Liver (tissue), 3 donors: Measurements from ENCODE around the gene CNNM1.

Experiments used
- CTCF ChIP-seq: fragments of 150-350 bp; IDR thresholded peaks from 2 replicates; pipeline ENCODE4 v1.5.1; 2017; ENCODE audit warnings: improper control_type of control experiment, low read depth, low read length; ENCODE audit not compliant: missing input control
- EGR1 ChIP-seq, 2 donors: IDR thresholded peaks; 2 replicates each; pipeline ENCODE4 v1.6.1; 2016 to 2018; ENCODE audit warnings: antibody characterized with exemption in 2 of 2, low read depth in 2 of 2
- FOXA1 ChIP-seq: IDR thresholded peaks from 2 replicates; pipeline ENCODE4 v1.6.1; 2016; ENCODE audit warnings: antibody characterized with exemption
- FOXA2 ChIP-seq: IDR thresholded peaks from 2 replicates; pipeline ENCODE4 v1.6.1; 2016; ENCODE audit warnings: antibody characterized with exemption
- GABPA ChIP-seq, 2 donors: IDR thresholded peaks in 1 of 2; conservative IDR thresholded peaks in 1 of 2; 2 replicates each; pipeline ENCODE4 v1.6.1; 2016; ENCODE audit warnings: antibody characterized with exemption in 2 of 2, mild to moderate bottlenecking in 1 of 2, moderate library complexity in 1 of 2
- JUND ChIP-seq, 2 donors: IDR thresholded peaks; 2 replicates each; pipeline ENCODE4 v1.6.1; 2016; ENCODE audit warnings: antibody characterized with exemption in 2 of 2
- RAD21 ChIP-seq, 2 donors: IDR thresholded peaks; 2 replicates each; pipeline ENCODE4 v1.6.1; 2016; ENCODE audit warnings: antibody characterized with exemption in 2 of 2, mild to moderate bottlenecking in 2 of 2
- REST ChIP-seq: IDR thresholded peaks from 2 replicates; pipeline ENCODE4 v1.6.1; 2016; ENCODE audit warnings: antibody characterized with exemption, mild to moderate bottlenecking
- SP1 ChIP-seq: IDR thresholded peaks from 2 replicates; pipeline ENCODE4 v1.6.1; 2018; ENCODE audit warnings: antibody characterized with exemption, mild to moderate bottlenecking
- TAF1 ChIP-seq: conservative IDR thresholded peaks from 2 replicates; pipeline ENCODE4 v1.6.1; 2016; ENCODE audit warnings: antibody characterized with exemption, mild to moderate bottlenecking
- YY1 ChIP-seq: IDR thresholded peaks from 2 replicates; pipeline ENCODE4 v1.6.1; 2016; ENCODE audit warnings: antibody characterized with exemption, mild to moderate bottlenecking
- ZBTB33 ChIP-seq: IDR thresholded peaks from 2 replicates; pipeline ENCODE4 v1.6.1; 2016; ENCODE audit warnings: antibody characterized with exemption
- TF ChIP-seq, protein P1 (sequence below): IDR thresholded peaks from 2 replicates; pipeline ENCODE4 v1.6.1; 2016; ENCODE audit warnings: antibody characterized with exemption
- TF ChIP-seq, protein P2 (sequence below): IDR thresholded peaks from 2 replicates; pipeline ENCODE4 v1.6.1; 2016; ENCODE audit warnings: antibody characterized with exemption
- donor health status: healthy.
- donor health status: healthy.

GRCh38 chr10:99387071-99387470, 57.9 kb downstream of the CNNM1 start:
- TF ChIP-seq CTCF (no peak), TAF1 (no peak), SP1 (no peak), FOXA1 (no peak), JUND (IDR thresholded peaks at IDR 0.05) (no peak), FOXA2 (no peak), GABPA (IDR thresholded peaks at IDR 0.05 in 1 of 2, conservative IDR thresholded peaks at IDR 0.05 in 1 of 2) (no peak), ZBTB33 (no peak), RAD21 (IDR thresholded peaks at IDR 0.05) (no peak), YY1 (no peak), EGR1 (IDR thresholded peaks at IDR 0.05; ENCODE audit: low read depth in 2 of 2) (no peak), REST (no peak)
- TF ChIP-seq, protein P1, sequence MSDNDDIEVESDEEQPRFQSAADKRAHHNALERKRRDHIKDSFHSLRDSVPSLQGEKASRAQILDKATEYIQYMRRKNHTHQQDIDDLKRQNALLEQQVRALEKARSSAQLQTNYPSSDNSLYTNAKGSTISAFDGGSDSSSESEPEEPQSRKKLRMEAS, result no peak
- TF ChIP-seq, protein P2, sequence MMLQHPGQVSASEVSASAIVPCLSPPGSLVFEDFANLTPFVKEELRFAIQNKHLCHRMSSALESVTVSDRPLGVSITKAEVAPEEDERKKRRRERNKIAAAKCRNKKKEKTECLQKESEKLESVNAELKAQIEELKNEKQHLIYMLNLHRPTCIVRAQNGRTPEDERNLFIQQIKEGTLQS, result no peak
